T-cell (primary cell): ENCODE data around the gene UNC13D. TPM values are rescaled to one million over a fixed set of nuclear protein-coding genes. Genes with fewer than 3 reads are reported as not detected.
A peak's percentile ranks its signal among the peaks of the same experiment; 100 is the strongest.

ENCODE experiments used
- ATAC-seq, 4 experiments: fragments of 200-7000 bp in 3 of 4; fragments of 150-1000 bp in 1 of 4; cut with Tn5 transposase; replicated peaks in 1 of 4; 1 replicate in 3 of 4; 2 replicates in 1 of 4; pipeline ENCODE4 v1.10.0; 2021; ENCODE audit warnings: moderate library complexity in 3 of 4, mild to moderate bottlenecking in 2 of 4, moderate number of reproducible peaks in 1 of 4
- CTCF ChIA-PET, 2 donors: fragments of 300-600 bp; sonication (Branson Sonifier 250); formaldehyde crosslinking; loops; one replicate each; lab custom pipeline; 2022; ENCODE audit warnings: antibody characterized with exemption in 2 of 2; lab: Charles Lee
- POLR2A ChIA-PET, 2 donors: fragments of 300-600 bp; sonication (Branson Sonifier 250); formaldehyde crosslinking; loops; one replicate each; lab custom pipeline; 2022; ENCODE audit warnings: antibody characterized with exemption in 2 of 2; lab: Charles Lee
- DNase-seq, 35 experiments: peaks; one replicate each; pipeline versions ENCODE4 v3.0.0 to v3.0.0-alpha.2; 2013 to 2023
- H3K27ac ChIP-seq: one replicate; pipeline ENCODE4 v1.5.1; 2013; ENCODE audit warnings: low read length
- H3K27me3 ChIP-seq, 2 experiments: replicated peaks in 1 of 2; 1 replicate in 1 of 2; 2 replicates in 1 of 2; pipeline versions ENCODE4 v1.6.1 to v1.7.0; 2013; ENCODE audit warnings: low read length in 1 of 2, mixed read lengths in 1 of 2; ENCODE audit not compliant: control insufficient read depth in 2 of 2, insufficient read depth in 2 of 2; ENCODE audit errors: extremely low read depth in 1 of 2
- H3K36me3 ChIP-seq, 2 donors: 1 replicate in 1 of 2; 2 replicates in 1 of 2; pipeline versions ENCODE4 v1.6.1 to v1.7.0; 2013; ENCODE audit warnings: low read length in 1 of 2; ENCODE audit not compliant: control insufficient read depth in 2 of 2, insufficient read depth in 1 of 2; ENCODE audit errors: extremely low read depth in 1 of 2
- H3K4me1 ChIP-seq, 2 experiments: 1 replicate in 1 of 2; 2 replicates in 1 of 2; pipeline versions ENCODE4 v1.6.1 to v1.7.0; 2013; ENCODE audit warnings: low read length in 2 of 2, mixed read lengths in 1 of 2; ENCODE audit not compliant: insufficient read depth in 2 of 2, control insufficient read depth in 1 of 2; ENCODE audit errors: extremely low read depth in 1 of 2
- H3K4me3 ChIP-seq, 2 donors: 1 replicate in 1 of 2; 2 replicates in 1 of 2; pipeline versions ENCODE4 v1.5.1 to v1.7.0; 2013; ENCODE audit warnings: mild to moderate bottlenecking in 2 of 2, low read length in 1 of 2, moderate library complexity in 1 of 2; ENCODE audit not compliant: control insufficient read depth in 1 of 2; ENCODE audit errors: extremely low read depth in 1 of 2
- H3K9me3 ChIP-seq: 2 replicates; pipeline ENCODE4 v1.7.0; 2013
- H3K27ac Mint-ChIP-seq, 2 donors: one replicate each; pipeline ENCODE4 v1.8.0; 2020 to 2021; ENCODE audit warnings: mild to moderate bottlenecking in 2 of 2, mixed read lengths in 2 of 2
- H3K27me3 Mint-ChIP-seq, 2 donors: one replicate each; pipeline ENCODE4 v1.8.0; 2021 to 2022; ENCODE audit warnings: mixed read lengths in 2 of 2
- H3K36me3 Mint-ChIP-seq: one replicate; pipeline ENCODE4 v1.8.0; 2021; ENCODE audit warnings: mixed read lengths
- H3K4me1 Mint-ChIP-seq, 3 donors: one replicate each; pipeline ENCODE4 v1.8.0; 2020 to 2022; ENCODE audit warnings: mixed read lengths in 3 of 3, mild to moderate bottlenecking in 1 of 3
- H3K4me3 Mint-ChIP-seq, 3 donors: one replicate each; pipeline ENCODE4 v1.8.0; 2020 to 2022; ENCODE audit warnings: mild to moderate bottlenecking in 3 of 3, mixed read lengths in 3 of 3, moderate library complexity in 3 of 3
- H3K9me3 Mint-ChIP-seq, 3 donors: one replicate each; pipeline ENCODE4 v1.8.0; 2020 to 2022; ENCODE audit warnings: mixed read lengths in 3 of 3
- WGBS: methylation state at CpG from one replicate; pipeline ENCODE4 v1.1.5; 2013; ENCODE audit warnings: missing lambda C conversion rate; ENCODE audit not compliant: insufficient coverage; 5-methylcytosine and 5-hydroxymethylcytosine counted together
- total RNA-seq, 35 experiments: library from RNA in 6 of 35; stranded (reverse) in 6 of 35; fragments of 120-200 nt in 1 of 35; gene quantifications; one replicate each; pipeline versions ENCODE4 v1.2.1 to v1.2.4 and lab custom pipeline; 2013 to 2026

The UNC13D gene
- total RNA-seq, 5 donors from 2014 or later (not counting 1 experiment from before 2014, with no cell fraction given) = 148 to 191 (median 180) TPM

DNA sequence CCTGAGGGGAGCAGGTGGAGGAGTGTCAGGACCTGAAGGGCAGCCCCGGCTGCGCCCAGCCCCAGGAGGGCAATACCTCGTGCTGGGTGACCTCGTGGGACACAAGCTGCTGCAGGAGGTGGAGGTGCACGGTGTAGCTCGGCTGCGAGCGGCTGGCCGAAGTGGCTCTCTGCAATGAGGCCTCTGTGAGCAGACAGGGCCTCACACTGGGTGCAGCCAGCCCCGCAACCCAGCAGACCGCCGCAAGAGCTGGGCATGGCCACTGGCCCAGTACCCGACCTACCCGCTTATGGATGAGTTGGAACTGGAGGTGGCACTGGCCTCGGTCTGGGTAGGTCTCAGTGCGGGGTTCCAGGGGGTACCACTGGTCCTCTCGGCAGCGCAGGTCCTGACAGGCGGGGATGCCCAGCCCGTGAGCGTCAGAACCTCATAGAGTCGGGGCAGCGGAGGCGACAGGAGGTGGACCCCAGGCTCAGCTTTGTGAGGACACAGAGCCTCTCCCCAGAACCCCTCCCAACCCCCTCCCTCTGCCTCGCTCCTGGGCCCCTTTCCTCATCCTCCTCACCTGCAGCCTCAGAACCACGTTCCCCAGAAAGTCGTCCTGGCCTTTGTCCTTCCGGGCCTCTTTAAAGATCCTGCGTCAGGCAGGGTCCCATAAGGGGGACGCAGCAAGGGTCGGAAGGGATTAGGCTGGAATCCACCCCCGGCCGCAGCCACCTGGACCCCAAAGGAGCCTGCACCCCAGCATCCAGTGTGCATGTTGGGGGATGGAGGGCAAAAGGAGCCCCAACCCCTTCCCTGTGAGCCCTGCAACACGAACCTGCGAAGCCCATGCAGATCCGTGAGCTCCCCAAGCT lies 4.0 kb downstream of the UNC13D start:
- WGBS = 96% methylated on average over 24 of the region's 36 CpGs
- Histone ChIP-seq H3K4me1 (peaks cover 22 to 63% of the 10 kb centered on the region in 2 experiments), H3K36me3 (peaks cover 29 to 53% of the 10 kb centered on the region in 2 donors), H3K9me3 (no peaks in the 10 kb centered on the region), H3K27ac (no peak overlapping the region), H3K4me3 (no peak overlapping the region), H3K27me3 (no peaks in the 10 kb centered on the region)
- H3K4me1 Mint-ChIP-seq = peaks cover 10 to 21% (median 20%) of the 10 kb centered on the region in 3 donors
- ATAC-seq (no peak), DNase-seq (no peak)
- ChIA-PET CTCF (interaction anchor here (0.6 to 0.7 kb wide), 4 partner anchors 8 to 209 kb away, joined by 3 to 5 read pairs (median 4); partner anchors contain the start of gene WBP2 (in 1 of the 2)), POLR2A (interaction anchor here (0.6 kb wide), 2 partner anchors 14 to 18 kb away, joined by 3 to 7 read pairs; no protein-coding TSS in a partner anchor)
- peaks cover 6% of the 10 kb centered on the region for H3K36me3 Mint-ChIP-seq
- H3K9me3 Mint-ChIP-seq = no peaks in the 10 kb centered on the region
- no peak overlapping the region for H3K27ac Mint-ChIP-seq
- no peak overlapping the region for H3K4me3 Mint-ChIP-seq
- H3K27me3 Mint-ChIP-seq = no peaks in the 10 kb centered on the region

DNA sequence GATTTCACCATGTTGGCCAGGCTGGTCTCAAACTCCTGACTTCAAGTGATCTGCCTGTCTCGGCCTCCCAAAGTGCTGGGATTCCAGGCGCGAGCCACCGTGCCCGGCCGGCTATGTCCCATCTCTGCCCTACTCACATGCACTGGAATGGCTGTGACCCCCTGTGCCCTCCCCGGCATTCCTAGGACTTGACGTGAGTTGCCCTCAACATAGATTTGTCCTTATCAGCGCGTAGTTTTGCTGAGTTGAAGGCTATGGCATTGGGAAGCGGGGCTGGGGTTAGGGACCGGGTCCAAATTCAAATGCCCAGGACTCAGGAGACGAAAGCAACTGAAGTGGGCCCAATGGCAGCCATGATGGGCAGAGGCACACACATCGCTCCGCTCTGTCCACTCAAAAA lies 5.8 kb downstream of the UNC13D start:
- Histone ChIP-seq H3K27me3 (no peaks in the 10 kb centered on the region), H3K4me3 (no peak overlapping the region), H3K27ac (no peak overlapping the region), H3K36me3 (peaks cover 43 to 71% of the 10 kb centered on the region in 2 donors), H3K9me3 (no peaks in the 10 kb centered on the region), H3K4me1 (peaks cover 27 to 65% of the 10 kb centered on the region in 2 experiments)
- Mint-ChIP-seq H3K27me3 (no peaks in the 10 kb centered on the region), H3K36me3 (peaks cover 17% of the 10 kb centered on the region), H3K9me3 (no peaks in the 10 kb centered on the region), H3K4me1 (peaks cover 19 to 31% (median 26%) of the 10 kb centered on the region in 3 donors), H3K4me3 (no peak overlapping the region), H3K27ac (peak overlapping the region in 1 of 2 donors; percentile 55)
- no peak for ATAC-seq
- CTCF ChIA-PET = interaction anchor here (0.6 kb wide), 2 partner anchors 17 to 944 kb away, joined by 4 to 11 read pairs; partner anchors contain the start of gene WBP2 (in 1 of the 2)
- 99% methylated on average over 10 of the region's 15 CpGs for WGBS
- no peak for DNase-seq
- POLR2A ChIA-PET = no interaction called here

DNA sequence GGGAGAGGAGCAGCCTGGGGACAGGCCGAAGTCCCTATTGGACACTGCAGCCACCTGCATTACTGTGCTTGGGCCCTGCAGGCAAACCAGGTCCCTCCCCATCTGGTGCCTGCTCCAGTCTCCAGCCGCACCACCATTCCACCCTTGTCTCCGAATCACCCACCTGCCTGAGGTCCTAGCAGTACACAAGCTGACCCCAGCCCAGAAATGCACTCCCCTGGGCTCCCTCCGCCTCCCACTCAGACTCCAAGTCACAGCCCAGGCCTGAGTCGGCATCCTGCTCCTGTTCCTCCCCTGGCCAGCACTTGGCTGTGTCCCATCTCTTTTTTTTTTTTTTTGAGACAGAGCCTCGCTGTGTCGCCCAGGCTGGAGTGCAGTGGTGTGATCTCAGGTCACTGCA lies 6.3 kb downstream of the UNC13D start:
- peaks cover 43 to 71% of the 10 kb centered on the region in 2 donors for H3K36me3 ChIP-seq
- H3K9me3 ChIP-seq = no peaks in the 10 kb centered on the region
- ATAC-seq (no peak), DNase-seq (no peak)
- WGBS = 95% methylated on average over 4 of the region's 7 CpGs
- ChIA-PET POLR2A (no interaction called here), CTCF (interaction anchor here (0.6 to 0.9 kb wide), 3 partner anchors 11 to 944 kb away, joined by 3 to 11 read pairs (median 3); no protein-coding TSS in a partner anchor)
- peaks cover 32 to 67% of the 10 kb centered on the region in 2 experiments for H3K4me1 ChIP-seq
- H3K27me3 Mint-ChIP-seq = no peaks in the 10 kb centered on the region
- peaks cover 21% of the 10 kb centered on the region for H3K36me3 Mint-ChIP-seq
- no peaks in the 10 kb centered on the region for H3K9me3 Mint-ChIP-seq
- H3K27ac Mint-ChIP-seq = peak overlapping the region; percentile 46 to 76
- no peak overlapping the region for H3K4me3 Mint-ChIP-seq
- no peak overlapping the region for H3K4me3 ChIP-seq
- no peak overlapping the region for H3K27ac ChIP-seq
- H3K27me3 ChIP-seq = no peaks in the 10 kb centered on the region
- peaks cover 24 to 33% (median 27%) of the 10 kb centered on the region in 3 donors for H3K4me1 Mint-ChIP-seq

DNA sequence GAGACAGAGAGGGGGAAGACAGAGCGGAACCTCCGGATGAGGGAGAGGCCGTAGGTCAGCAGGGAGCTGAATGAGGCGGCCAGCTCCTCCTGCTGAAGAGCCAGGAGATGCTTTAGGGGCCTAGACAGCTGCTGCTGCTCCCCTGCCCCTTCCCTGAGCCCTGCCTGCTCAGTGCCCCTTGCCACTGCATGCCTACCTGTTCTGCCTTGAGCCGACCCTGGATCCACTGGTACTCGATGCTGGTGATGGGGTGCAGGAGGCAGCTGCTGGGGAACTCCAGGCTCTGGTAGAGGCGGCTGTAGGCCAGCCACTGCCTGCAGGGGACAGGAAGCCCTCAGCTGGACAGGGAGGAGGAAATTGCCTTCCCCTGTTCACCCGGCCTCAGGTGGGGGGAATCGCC lies 7.6 kb downstream of the UNC13D start:
- peaks cover 21% of the 10 kb centered on the region for H3K36me3 Mint-ChIP-seq
- peaks cover 30 to 69% of the 10 kb centered on the region in 2 experiments for H3K4me1 ChIP-seq
- peak overlapping the region; percentile 29 for H3K27ac ChIP-seq
- H3K4me3 Mint-ChIP-seq = no peak overlapping the region
- 95% methylated on average over 6 of the region's 9 CpGs for WGBS
- no peaks in the 10 kb centered on the region for H3K27me3 ChIP-seq
- CTCF ChIA-PET = interaction anchor here (0.6 to 1.1 kb wide), 2 partner anchors 11 to 657 kb away, joined by 3 to 8 read pairs; no protein-coding TSS in a partner anchor
- DNase-seq = no peak
- H3K9me3 Mint-ChIP-seq = no peaks in the 10 kb centered on the region
- peaks cover 29 to 37% (median 29%) of the 10 kb centered on the region in 3 donors for H3K4me1 Mint-ChIP-seq
- POLR2A ChIA-PET = no interaction called here
- H3K36me3 ChIP-seq = peaks cover 43 to 65% of the 10 kb centered on the region in 2 donors
- no peak for ATAC-seq
- no peak overlapping the region for H3K4me3 ChIP-seq
- no peaks in the 10 kb centered on the region for H3K27me3 Mint-ChIP-seq
- H3K9me3 ChIP-seq = no peaks in the 10 kb centered on the region
- H3K27ac Mint-ChIP-seq = peak overlapping the region in 1 of 2 donors; percentile 55

DNA sequence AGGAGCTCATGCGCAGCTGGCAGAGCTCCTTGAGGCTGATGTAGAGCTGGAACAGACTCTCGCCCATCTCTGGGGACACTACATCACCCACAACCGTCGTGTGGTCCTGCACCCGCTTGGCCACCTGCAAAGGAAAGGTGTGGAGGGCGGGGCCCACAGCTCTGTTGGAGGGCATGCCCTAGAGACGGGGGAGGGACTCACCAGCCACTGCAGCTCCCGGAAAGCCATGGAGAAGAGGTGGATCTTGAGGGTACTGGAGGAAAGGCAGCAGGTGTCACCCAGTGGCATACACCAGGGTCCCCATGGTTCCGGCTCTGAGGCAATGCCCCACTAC lies 8.6 kb downstream of the UNC13D start:
- no peaks in the 10 kb centered on the region for H3K9me3 ChIP-seq
- Mint-ChIP-seq H3K36me3 (peaks cover 21% of the 10 kb centered on the region), H3K4me3 (no peak overlapping the region), H3K27ac (peak overlapping the region in 1 of 2 donors; percentile 28), H3K27me3 (no peaks in the 10 kb centered on the region), H3K4me1 (peaks cover 29 to 35% (median 29%) of the 10 kb centered on the region in 3 donors), H3K9me3 (no peaks in the 10 kb centered on the region)
- POLR2A ChIA-PET = no interaction called here
- H3K36me3 ChIP-seq = peaks cover 41 to 69% of the 10 kb centered on the region in 2 donors
- CTCF ChIA-PET = no interaction called here
- H3K27ac ChIP-seq = no peak overlapping the region
- H3K4me3 ChIP-seq = no peak overlapping the region
- no peak for ATAC-seq
- 97% methylated on average over 6 of the region's 9 CpGs for WGBS
- H3K4me1 ChIP-seq = peaks cover 30 to 73% of the 10 kb centered on the region in 2 experiments
- no peak for DNase-seq
- H3K27me3 ChIP-seq = no peaks in the 10 kb centered on the region

DNA sequence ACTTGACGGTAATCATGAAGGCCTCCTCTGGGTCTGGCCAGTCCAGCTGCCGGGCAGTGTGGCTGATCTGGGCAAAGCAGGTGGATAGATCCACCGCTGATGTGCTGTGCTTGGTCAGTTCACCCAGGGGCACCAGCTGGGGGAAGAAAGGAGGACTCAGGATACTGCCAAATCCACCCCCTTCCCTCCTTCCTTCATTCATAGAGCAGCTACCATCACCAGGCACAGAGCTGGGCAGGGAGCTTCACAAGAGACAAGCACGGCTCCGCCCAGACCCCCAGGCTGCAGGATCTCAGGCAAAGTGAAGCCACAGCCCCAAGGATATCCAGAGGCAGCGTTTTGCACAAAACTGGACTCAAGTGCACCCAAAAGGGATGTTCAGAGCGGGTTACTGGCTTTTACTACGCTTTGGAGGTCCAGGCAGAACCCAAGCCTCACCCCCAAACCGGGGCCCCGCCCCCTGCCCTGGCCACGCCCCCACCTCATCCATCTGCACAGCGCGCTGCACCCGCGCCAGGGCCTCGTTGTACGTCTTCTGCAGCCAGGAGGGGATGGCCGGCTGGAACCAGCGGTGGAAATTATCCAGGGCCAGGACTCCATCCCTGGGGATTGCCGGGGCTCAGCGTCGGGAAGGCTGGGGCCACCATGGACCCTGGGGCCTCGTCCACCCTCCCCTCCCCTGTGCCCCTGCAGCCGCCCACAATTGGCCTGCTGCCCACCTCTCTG lies 9.1 kb downstream of the UNC13D start:
- peaks cover 30 to 70% of the 10 kb centered on the region in 2 experiments for H3K4me1 ChIP-seq
- no peaks in the 10 kb centered on the region for H3K9me3 Mint-ChIP-seq
- H3K27ac Mint-ChIP-seq = peak overlapping the region; percentile 66 to 74
- ATAC-seq = no peak
- POLR2A ChIA-PET = no interaction called here
- peaks cover 21% of the 10 kb centered on the region for H3K36me3 Mint-ChIP-seq
- no peak for DNase-seq
- peaks cover 29 to 37% (median 29%) of the 10 kb centered on the region in 3 donors for H3K4me1 Mint-ChIP-seq
- no peaks in the 10 kb centered on the region for H3K9me3 ChIP-seq
- no peak overlapping the region for H3K4me3 ChIP-seq
- WGBS = 92% methylated on average over 22 of the region's 24 CpGs
- no peaks in the 10 kb centered on the region for H3K27me3 Mint-ChIP-seq
- CTCF ChIA-PET = interaction anchor here in 1 of 2 donors (0.6 kb wide), 1 partner anchor 416 kb away, joined by 4 read pairs; no protein-coding TSS in a partner anchor
- H3K4me3 Mint-ChIP-seq = peak overlapping the region in 1 of 3 donors; percentile 16
- peak overlapping the region; percentile 25 for H3K27ac ChIP-seq
- H3K27me3 ChIP-seq = no peaks in the 10 kb centered on the region
- peaks cover 43 to 69% of the 10 kb centered on the region in 2 donors for H3K36me3 ChIP-seq
